GM12875 (cell line): ENCODE results near the gene DBP.
A peak's percentile ranks its signal among the peaks of the same experiment; 100 is the strongest.

Source experiments
- H3K4me3 ChIP-seq: one replicate; pipeline ENCODE4 v1.5.1; 2011; ENCODE audit warnings: low read depth, low read length, control low read depth
- TF ChIP-seq, protein P1 (sequence below): IDR thresholded peaks from 2 replicates; pipeline ENCODE4 v1.5.1; 2011; ENCODE audit warnings: low read depth, mild to moderate bottlenecking, control low read depth, inconsistent platforms, low read length, moderate library complexity, borderline replicate concordance; ENCODE audit not compliant: insufficient read depth

DBP gene

DNA sequence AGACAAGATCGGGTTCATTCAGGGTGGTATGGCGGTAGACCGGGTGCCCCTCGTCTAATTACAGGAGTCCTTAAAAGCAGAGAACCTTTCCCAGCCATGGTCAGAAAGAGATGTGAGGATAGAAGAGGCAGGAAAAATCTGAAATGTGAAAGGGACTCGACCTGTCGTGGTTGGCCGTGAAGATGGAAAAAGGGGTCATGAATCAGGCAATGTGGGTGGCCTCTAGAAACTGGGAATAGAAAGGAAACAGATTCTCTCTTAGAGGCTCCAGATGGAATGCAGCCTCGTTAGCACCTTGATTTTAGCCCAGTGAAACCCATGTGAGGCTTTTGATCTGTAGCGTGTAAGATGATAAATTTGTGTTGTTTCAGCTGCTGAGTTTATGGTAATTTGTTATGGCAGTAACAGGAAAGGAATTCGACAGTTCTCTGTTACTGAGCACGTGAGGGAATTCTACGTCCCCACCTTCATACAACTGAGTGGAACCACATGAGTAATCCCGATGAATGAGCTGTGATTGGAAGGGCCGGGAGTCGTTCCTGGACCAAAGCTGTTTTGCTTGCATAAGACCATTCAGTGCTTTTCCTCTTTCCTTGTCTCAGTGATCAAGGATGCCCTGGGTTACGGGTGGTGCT, 19.8 kb upstream of the DBP start:
- TF ChIP-seq, protein P1, sequence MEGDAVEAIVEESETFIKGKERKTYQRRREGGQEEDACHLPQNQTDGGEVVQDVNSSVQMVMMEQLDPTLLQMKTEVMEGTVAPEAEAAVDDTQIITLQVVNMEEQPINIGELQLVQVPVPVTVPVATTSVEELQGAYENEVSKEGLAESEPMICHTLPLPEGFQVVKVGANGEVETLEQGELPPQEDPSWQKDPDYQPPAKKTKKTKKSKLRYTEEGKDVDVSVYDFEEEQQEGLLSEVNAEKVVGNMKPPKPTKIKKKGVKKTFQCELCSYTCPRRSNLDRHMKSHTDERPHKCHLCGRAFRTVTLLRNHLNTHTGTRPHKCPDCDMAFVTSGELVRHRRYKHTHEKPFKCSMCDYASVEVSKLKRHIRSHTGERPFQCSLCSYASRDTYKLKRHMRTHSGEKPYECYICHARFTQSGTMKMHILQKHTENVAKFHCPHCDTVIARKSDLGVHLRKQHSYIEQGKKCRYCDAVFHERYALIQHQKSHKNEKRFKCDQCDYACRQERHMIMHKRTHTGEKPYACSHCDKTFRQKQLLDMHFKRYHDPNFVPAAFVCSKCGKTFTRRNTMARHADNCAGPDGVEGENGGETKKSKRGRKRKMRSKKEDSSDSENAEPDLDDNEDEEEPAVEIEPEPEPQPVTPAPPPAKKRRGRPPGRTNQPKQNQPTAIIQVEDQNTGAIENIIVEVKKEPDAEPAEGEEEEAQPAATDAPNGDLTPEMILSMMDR, result no peak
- no peak overlapping the region for H3K4me3 ChIP-seq

DNA sequence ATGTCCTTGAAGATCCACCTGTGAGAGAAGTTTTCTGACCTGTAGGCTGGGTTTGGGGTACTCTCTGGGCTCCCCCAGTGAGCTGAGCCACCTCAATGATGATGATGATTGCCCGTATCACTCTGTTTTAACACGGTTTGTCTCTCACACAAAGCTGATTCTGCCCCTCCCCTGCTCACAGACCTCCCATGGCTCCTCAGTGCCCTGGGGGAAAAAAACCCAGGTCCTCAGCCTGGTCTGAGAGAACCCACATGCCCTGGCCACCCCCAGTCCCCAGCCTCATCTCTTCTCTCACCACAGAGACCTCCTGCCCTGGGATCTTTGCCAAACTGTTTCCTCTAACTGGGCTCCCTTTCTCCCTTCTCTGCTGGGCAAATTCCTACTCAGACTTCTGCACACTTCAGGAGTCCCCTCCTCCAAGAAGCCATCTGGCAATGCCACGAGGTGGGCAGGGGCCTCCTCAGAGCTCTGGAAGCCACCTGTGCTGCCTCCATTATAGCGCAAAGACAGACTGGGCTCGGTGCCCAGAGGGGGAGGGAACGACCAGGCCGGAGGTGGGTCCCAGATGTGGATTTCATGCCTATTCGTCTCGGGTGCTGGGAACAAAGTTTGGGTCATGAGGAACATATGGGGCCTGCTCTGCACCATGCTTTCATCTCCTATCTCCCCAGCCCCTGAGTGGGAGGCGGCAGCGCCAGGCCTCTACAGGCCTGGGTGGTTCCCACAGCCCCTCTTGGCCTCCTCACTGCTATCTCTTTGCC, 17.3 kb upstream of the DBP start:
- TF ChIP-seq, protein P1, result no peak
- no peak overlapping the region for H3K4me3 ChIP-seq

DNA sequence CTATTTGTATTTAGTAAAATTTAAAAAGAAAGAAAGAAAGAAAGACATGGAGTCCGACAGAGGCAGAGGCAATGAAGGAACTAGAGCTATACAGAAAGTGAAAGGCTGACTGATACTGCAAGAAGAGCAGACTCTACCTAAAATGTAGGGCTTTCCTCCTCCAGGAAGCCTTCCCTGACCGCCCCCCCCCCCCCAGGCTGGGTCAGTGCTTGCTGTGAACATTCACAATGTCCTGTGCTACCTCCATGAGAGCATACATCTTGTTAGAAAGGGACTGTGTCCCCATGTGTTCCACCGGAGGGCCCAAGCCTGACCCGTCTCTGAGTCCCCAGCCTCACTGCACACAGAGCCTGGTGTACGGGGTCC, 14.5 kb upstream of the DBP start:
- no peak overlapping the region for H3K4me3 ChIP-seq
- TF ChIP-seq, protein P1, result no peak

DNA sequence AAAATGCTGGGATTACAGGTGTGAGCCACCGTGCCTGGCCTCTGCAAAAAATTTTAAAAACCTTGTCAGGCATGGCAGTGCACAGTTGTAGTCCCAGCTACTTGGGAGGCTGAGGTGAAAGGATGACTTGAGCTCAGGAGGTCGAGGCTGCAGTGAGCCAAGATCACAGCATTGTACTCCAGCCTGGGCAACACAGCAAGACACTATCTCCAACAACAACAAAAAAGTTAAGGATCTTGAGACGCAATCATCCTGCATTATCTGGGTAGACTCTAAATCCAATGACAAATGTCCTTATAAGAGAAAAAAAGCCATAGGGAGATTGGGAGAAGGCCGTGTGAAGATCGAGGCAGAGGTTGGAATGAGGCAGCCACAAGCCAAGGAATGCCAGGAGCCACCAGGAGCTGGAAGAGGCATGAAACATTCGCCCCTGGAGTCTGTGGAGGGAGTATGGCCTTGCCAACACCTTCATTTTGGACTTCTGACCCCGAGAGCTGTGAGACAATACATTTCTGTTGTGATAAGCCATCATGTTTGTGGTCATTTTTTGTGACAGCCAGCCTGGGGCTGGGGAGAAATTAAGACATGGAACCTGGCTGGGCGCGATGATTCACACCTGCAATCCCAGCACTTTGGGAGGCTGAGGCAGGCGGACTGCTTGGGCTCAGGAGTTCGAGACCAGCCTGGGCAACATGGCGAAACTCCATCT, 13.9 kb upstream of the DBP start:
- TF ChIP-seq, protein P1, result no peak
- no peak overlapping the region for H3K4me3 ChIP-seq

DNA sequence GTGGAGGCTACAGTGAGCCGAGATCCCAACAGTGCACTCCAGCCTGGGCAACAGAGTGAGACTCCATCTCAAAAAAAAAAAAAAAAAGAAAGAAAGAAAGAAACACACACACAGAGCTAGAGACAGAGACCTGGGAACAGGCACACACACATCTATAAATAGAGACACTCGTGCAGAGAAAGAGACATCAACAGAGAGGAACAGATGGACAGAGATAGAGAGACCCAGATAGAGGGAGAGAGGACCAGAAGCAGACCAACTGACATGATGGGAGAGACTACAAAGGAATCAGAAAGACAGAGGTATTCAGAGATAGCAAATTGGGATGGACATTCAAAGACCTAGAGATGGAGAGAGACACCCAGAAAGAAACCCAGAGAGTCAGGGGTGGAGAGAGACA, 11.0 kb upstream of the DBP start:
- no peak overlapping the region for H3K4me3 ChIP-seq
- TF ChIP-seq, protein P1, result no peak

DNA sequence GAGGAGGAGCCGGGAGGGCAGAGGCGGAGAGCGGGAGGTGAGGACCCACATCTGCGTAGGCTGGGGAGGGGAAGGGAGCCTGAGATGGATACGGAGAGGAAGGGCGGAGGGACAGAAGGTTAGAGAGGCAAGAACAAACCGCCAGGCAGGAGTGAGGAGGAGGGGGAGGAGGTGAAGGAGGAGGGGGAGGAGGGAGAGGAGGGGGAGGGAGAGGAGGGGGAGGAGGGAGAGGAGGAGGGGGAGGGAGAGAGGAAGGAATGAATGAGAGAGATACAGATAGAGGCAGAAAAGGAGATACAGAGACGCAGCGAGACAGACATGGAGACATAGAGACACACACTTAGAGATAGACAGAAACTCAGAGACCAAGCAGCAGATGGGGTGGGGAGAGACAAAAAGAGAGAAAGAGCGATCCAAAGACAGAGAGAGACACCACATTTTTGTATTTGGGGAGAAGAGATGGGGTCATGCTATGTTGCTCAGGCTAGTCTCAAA, 9.6 kb upstream of the DBP start:
- TF ChIP-seq, protein P1, result no peak
- H3K4me3 ChIP-seq, result peak overlapping the region; percentile 56
